Gastrocnemius medialis (tissue), 4 donors: ENCODE results near the gene GPR176. TPM values are rescaled to one million over a fixed set of nuclear protein-coding genes. Genes with fewer than 3 reads are reported as not detected.

Experiments used
- ATAC-seq, 2 donors: fragments of 150-250 bp; one replicate each; pipeline ENCODE4 v1.9.1; 2016
- DNase-seq, 2 donors: peaks; one replicate each; pipeline ENCODE4 v3.0.0-alpha.2; 2019
- H3K27ac ChIP-seq, 4 donors: fragments of 200-600 bp; sonication (generic); 1 replicate in 1 of 4; 2 replicates in 3 of 4; pipeline ENCODE4 v1.5.1; 2016 to 2018; ENCODE audit warnings: mild to moderate bottlenecking in 2 of 4, moderate library complexity in 1 of 4
- H3K27me3 ChIP-seq, 3 donors: fragments of 200-600 bp; sonication (generic) in 2 of 3; 1 replicate in 1 of 3; 2 replicates in 2 of 3; pipeline versions ENCODE4 v1.5.1 to v1.6.0; 2016 to 2019; ENCODE audit warnings: mild to moderate bottlenecking in 1 of 3, moderate library complexity in 1 of 3
- H3K36me3 ChIP-seq, 2 donors: fragments of 200-600 bp; sonication (generic) in 1 of 2; one replicate each; pipeline ENCODE4 v1.5.1; 2017 to 2018
- H3K4me1 ChIP-seq, 2 donors: fragments of 200-600 bp; sonication (generic) in 1 of 2; one replicate each; pipeline ENCODE4 v1.5.1; 2016 to 2017; ENCODE audit warnings: mild to moderate bottlenecking in 2 of 2
- H3K4me3 ChIP-seq, 4 donors: fragments of 200-600 bp; sonication (generic) in 3 of 4; 1 replicate in 1 of 4; 2 replicates in 3 of 4; pipeline ENCODE4 v1.5.1; 2016 to 2019; ENCODE audit warnings: mild to moderate bottlenecking in 2 of 4
- H3K9me3 ChIP-seq, 3 donors: fragments of 200-600 bp; sonication (generic) in 2 of 3; 1 replicate in 1 of 3; 2 replicates in 2 of 3; pipeline ENCODE4 v1.5.1; 2016 to 2019
- POLR2A ChIP-seq, 2 donors: fragments of 450-650 bp; IDR thresholded peaks; one replicate each; pipeline ENCODE4 v1.6.1; 2017; ENCODE audit warnings: antibody characterized with exemption in 2 of 2, mild to moderate bottlenecking in 2 of 2, moderate library complexity in 2 of 2
- in situ Hi-C, 4 donors: fragments of 200-750 bp; cut with MboI; loops; one replicate each; pipeline versions ENCODE4 v1.15.0 to v1.8.0; 2017; ENCODE audit warnings: low sequenced_read_pairs in 4 of 4
- intact Hi-C: fragments of 100-400 bp; cut with DNase I; formaldehyde crosslinking; loops from one replicate; pipeline ENCODE4 v1.15.1; 2023; ENCODE audit warnings: low total_unique reads
- total RNA-seq, 4 donors: library from RNA; depleted of rRNA; stranded (reverse); fragments of >200 nt; gene quantifications; one replicate each; pipeline versions ENCODE4 v1.1.0 to v1.2.3, GENCODE V29; 2016
- TF ChIP-seq, protein P1 (sequence below), 5 experiments: fragments of 450-650 bp in 3 of 5; fragments of 200-600 bp in 2 of 5; sonication (generic) in 2 of 5; IDR thresholded peaks in 4 of 5; conservative IDR thresholded peaks in 1 of 5; 1 replicate in 4 of 5; 2 replicates in 1 of 5; pipeline ENCODE4 v1.5.1; 2016 to 2019; ENCODE audit warnings: antibody characterized with exemption in 5 of 5, mild to moderate bottlenecking in 3 of 5, moderate library complexity in 3 of 5

Gene GPR176
- total RNA-seq, 4 donors from 2014 or later: 1.1 to 3.0 (median 1.7) TPM

DNA sequence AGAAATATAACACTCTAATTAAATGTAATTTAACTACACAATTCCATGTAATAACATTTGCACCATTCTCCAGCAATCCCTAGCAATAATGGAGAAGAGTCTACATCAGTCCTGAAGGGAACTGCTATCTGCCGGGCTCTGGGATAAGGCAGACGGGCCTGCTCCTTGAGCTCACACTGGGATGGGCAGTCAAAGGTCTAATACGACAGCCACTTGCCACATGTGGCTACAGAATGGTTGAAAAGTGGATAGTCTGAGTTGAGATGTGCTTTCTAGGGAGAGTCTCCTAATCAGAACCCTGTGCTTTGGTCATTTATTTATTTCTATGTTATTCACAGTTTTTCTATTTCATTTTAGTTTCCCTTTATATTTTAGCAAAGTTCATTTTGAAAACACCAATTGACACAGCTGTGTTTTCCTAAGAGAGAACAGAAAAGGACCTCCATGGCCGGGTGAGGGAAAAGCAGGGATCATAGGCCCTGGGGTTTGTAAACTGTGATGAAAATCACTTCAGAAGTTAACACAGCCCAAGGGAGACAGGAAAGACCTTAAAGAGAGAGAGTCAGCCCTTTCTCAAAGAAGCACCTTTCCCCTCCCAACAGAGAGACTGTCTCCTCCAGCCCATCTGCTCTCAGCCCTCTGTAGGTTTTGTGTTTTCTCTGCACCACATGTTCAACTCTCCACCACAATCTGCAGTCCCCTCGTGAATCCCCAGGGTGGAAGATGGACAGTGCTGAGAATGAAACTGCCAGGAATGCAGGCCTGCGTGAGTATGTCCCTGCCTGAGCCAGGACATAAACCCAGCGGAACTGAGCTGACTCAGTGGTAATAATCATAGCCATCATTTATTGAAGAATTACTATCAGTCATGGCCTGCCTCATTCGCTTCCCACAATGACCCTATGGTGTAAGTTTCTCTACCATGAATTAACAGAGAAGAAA, 149.0 kb downstream of the GPR176 start:
- H3K27me3 ChIP-seq: no peaks in the 10 kb centered on the region
- no peak for DNase-seq
- ATAC-seq: peak; percentile 36 to 49
- no peak overlapping the region for H3K4me3 ChIP-seq
- H3K36me3 ChIP-seq: no peaks in the 10 kb centered on the region
- no peaks in the 10 kb centered on the region for H3K9me3 ChIP-seq
- intact Hi-C loops (no loop called here), in situ Hi-C loops (loop anchor here in 1 of 4 donors (25.0 kb wide), 1 partner anchor 1059 kb away; no protein-coding TSS in a partner anchor)
- H3K4me1 ChIP-seq: peaks cover 0 to 4% of the 10 kb centered on the region in 2 donors
- TF ChIP-seq, protein P1, sequence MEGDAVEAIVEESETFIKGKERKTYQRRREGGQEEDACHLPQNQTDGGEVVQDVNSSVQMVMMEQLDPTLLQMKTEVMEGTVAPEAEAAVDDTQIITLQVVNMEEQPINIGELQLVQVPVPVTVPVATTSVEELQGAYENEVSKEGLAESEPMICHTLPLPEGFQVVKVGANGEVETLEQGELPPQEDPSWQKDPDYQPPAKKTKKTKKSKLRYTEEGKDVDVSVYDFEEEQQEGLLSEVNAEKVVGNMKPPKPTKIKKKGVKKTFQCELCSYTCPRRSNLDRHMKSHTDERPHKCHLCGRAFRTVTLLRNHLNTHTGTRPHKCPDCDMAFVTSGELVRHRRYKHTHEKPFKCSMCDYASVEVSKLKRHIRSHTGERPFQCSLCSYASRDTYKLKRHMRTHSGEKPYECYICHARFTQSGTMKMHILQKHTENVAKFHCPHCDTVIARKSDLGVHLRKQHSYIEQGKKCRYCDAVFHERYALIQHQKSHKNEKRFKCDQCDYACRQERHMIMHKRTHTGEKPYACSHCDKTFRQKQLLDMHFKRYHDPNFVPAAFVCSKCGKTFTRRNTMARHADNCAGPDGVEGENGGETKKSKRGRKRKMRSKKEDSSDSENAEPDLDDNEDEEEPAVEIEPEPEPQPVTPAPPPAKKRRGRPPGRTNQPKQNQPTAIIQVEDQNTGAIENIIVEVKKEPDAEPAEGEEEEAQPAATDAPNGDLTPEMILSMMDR (IDR thresholded peaks at IDR 0.05 in 4 of 5, conservative IDR thresholded peaks at IDR 0.05 in 1 of 5): no peak
- no peak for TF ChIP-seq POLR2A (IDR thresholded peaks at IDR 0.05)
- H3K27ac ChIP-seq: peak overlapping the region; percentile 20 to 56 (median 34)

DNA sequence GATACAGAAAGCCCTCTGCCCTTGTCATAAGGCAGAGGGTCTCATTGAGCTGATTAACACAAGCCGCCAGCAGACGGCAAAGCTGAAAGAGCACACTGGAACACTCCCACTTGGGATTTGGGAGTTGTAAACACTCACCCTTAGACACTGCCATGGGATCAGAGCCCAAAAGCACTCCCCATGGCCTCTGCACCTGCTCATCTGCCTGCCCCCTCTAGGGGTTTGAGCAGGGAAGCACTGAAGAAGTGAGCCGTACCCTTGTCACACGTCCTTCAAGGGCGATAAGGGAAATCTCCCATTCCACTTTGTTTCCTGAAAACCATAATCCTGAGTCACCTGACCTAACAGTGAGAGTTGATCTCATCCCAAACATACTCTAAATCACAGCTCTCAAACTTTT, 152.1 kb downstream of the GPR176 start:
- in situ Hi-C loops: loop anchor here in 3 of 4 donors (10.0 to 25.0 kb wide), 3 partner anchors 83 to 1063 kb away; no protein-coding TSS in a partner anchor

DNA sequence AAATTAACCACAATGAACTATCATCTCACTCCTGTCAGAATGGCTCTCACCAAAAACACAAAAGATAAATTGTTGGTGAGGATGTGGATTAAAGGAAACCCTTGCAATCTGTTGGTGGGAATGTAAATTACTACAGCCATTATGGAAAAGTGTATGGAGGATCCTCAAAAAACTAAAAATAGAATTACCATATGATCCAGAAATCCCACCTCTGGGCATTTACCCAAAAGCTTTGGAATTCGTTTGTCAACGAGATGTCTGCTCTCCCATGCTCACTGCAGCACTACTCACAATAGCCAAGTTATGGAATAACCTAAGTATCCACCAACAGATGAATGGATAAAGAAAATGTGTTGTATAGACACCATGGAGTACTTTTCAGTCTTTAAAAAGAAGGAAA, 159.1 kb downstream of the GPR176 start:
- Histone ChIP-seq H3K4me3 (no peak overlapping the region), H3K9me3 (no peaks in the 10 kb centered on the region), H3K36me3 (no peaks in the 10 kb centered on the region), H3K4me1 (no peaks in the 10 kb centered on the region), H3K27me3 (no peaks in the 10 kb centered on the region), H3K27ac (no peak overlapping the region)
- no peak for ATAC-seq
- in situ Hi-C loops (loop anchor here in 3 of 4 donors (10.0 to 25.0 kb wide), 3 partner anchors 76 to 1056 kb away; no protein-coding TSS in a partner anchor), intact Hi-C loops (no loop called here)
- TF ChIP-seq POLR2A (IDR thresholded peaks at IDR 0.05): no peak
- TF ChIP-seq, protein P1 (IDR thresholded peaks at IDR 0.05 in 4 of 5, conservative IDR thresholded peaks at IDR 0.05 in 1 of 5): no peak
- no peak for DNase-seq

More for the DNA sequence above, 152.1 kb downstream of the GPR176 start:
- TF ChIP-seq, protein P1 (IDR thresholded peaks at IDR 0.05 in 4 of 5, conservative IDR thresholded peaks at IDR 0.05 in 1 of 5): no peak
- TF ChIP-seq POLR2A (IDR thresholded peaks at IDR 0.05): no peak
- Histone ChIP-seq H3K27me3 (no peaks in the 10 kb centered on the region), H3K4me1 (peaks cover 0 to 4% of the 10 kb centered on the region in 2 donors), H3K4me3 (no peak overlapping the region), H3K9me3 (no peaks in the 10 kb centered on the region), H3K36me3 (no peaks in the 10 kb centered on the region), H3K27ac (no peak overlapping the region)
- intact Hi-C loops: no loop called here
- DNase-seq (no peak), ATAC-seq (no peak)

DNA sequence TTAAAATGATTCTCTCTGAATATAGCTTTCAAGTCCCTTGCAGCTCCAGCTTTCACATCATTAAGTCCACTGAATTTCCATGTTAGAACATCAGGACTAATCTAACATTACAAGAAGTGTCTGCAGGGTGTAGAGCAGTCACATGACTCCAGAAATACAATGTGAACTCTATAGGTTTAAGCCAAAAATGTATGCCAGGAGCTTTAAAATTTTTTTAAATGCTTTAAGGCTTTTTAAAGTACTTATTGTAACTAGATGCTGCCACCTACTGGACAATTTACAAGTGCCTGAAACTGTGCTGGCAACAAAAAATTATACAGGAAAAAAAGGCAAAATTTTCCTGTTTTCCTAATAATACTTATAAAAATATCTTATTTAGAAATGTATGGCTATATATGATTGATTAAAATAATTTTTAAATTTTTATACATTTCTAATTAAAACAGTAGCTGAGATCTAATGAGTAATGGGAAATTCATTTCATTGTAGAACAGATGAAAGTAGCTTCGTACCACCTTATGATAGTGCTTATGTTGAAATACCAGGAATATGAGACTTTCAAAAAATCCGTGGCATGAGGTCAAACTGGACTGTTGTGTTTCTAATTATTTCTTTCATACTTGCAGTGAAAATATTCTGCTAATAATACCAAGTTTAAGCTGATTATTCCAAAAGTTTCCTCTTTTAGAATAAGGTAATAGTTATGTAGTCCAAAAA, 163.1 kb downstream of the GPR176 start:
- intact Hi-C loops (loop anchor here (1.0 to 10.0 kb wide), 4 partner anchors 72 to 1050 kb away; partner anchors contain the start of gene THBS1), in situ Hi-C loops (loop anchor here in 2 of 4 donors (5.0 to 25.0 kb wide), 3 partner anchors 70 to 1045 kb away; no protein-coding TSS in a partner anchor)
- H3K36me3 ChIP-seq: no peaks in the 10 kb centered on the region
- no peaks in the 10 kb centered on the region for H3K4me1 ChIP-seq
- ATAC-seq: no peak
- no peaks in the 10 kb centered on the region for H3K9me3 ChIP-seq
- H3K27ac ChIP-seq: no peak overlapping the region
- no peaks in the 10 kb centered on the region for H3K27me3 ChIP-seq
- TF ChIP-seq, protein P1 (IDR thresholded peaks at IDR 0.05 in 4 of 5, conservative IDR thresholded peaks at IDR 0.05 in 1 of 5): peak; percentile 52 to 86 (median 55)
- TF ChIP-seq POLR2A (IDR thresholded peaks at IDR 0.05): no peak
- H3K4me3 ChIP-seq: no peak overlapping the region
- no peak for DNase-seq
